ENCODE measurements around the gene MACROD2.

Gene MACROD2

GRCh38 chr20:15814360-15814759, 1819.0 kb downstream of the MACROD2 start:
- DNase-seq: no peak

GRCh38 chr20:15814911-15815310, 1819.6 kb downstream of the MACROD2 start:
- no peak for DNase-seq

GRCh38 chr20:15817351-15817750, 1822.0 kb downstream of the MACROD2 start:
- no peak for DNase-seq

GRCh38 chr20:15818651-15819071, 1823.3 kb downstream of the MACROD2 start:
- no peak for DNase-seq

GRCh38 chr20:15823718-15824117, 1828.4 kb downstream of the MACROD2 start:
- DNase-seq: no peak

GRCh38 chr20:15827628-15828027, 1832.3 kb downstream of the MACROD2 start:
- no peak for DNase-seq

GRCh38 chr20:15831201-15831600, 1835.9 kb downstream of the MACROD2 start:
- DNase-seq: no peak

- DNase-seq: no peak
These were observed 1837.2 kb downstream of the MACROD2 start for GRCh38 chr20:15832512-15832911.

- DNase-seq: no peak
These were observed 1839.5 kb downstream of the MACROD2 start for GRCh38 chr20:15834857-15835256.

- DNase-seq: no peak
These were observed 1840.5 kb downstream of the MACROD2 start for GRCh38 chr20:15835811-15836210.

GRCh38 chr20:15836634-15837033, 1841.3 kb downstream of the MACROD2 start:
- no peak for DNase-seq

- DNase-seq: no peak
These were observed 1842.2 kb downstream of the MACROD2 start for GRCh38 chr20:15837563-15837962.

- no peak for DNase-seq
These were observed 1843.2 kb downstream of the MACROD2 start for GRCh38 chr20:15838466-15838865.

- DNase-seq: no peak
These were observed 1845.5 kb downstream of the MACROD2 start for GRCh38 chr20:15840636-15841301.

- no peak for DNase-seq
These were observed 1847.6 kb downstream of the MACROD2 start for GRCh38 chr20:15842872-15843271.

GRCh38 chr20:15843777-15844176, 1848.5 kb downstream of the MACROD2 start:
- DNase-seq: no peak

- no peak for DNase-seq
These were observed 1852.0 kb downstream of the MACROD2 start for GRCh38 chr20:15847196-15847784.

GRCh38 chr20:15848126-15848525, 1852.8 kb downstream of the MACROD2 start:
- no peak for DNase-seq

GRCh38 chr20:15848995-15849610, 1853.8 kb downstream of the MACROD2 start:
- DNase-seq: no peak

GRCh38 chr20:15851576-15852215, 1856.4 kb downstream of the MACROD2 start:
- DNase-seq: no peak

- DNase-seq: no peak
These were observed 1859.6 kb downstream of the MACROD2 start for GRCh38 chr20:15854911-15855310.

- DNase-seq: no peak
These were observed 1862.0 kb downstream of the MACROD2 start for GRCh38 chr20:15857173-15857784.

GRCh38 chr20:15859061-15859460, 1863.7 kb downstream of the MACROD2 start:
- DNase-seq: no peak
